Panc1 (cell line): ENCODE data around the gene CCBE1. TPM values are rescaled to one million over a fixed set of nuclear protein-coding genes. Genes with fewer than 3 reads are reported as not detected.

ENCODE experiments used
- ATAC-seq: fragments of 200-7000 bp; cut with Tn5 transposase; 2 replicates; pipeline ENCODE4 v1.9.1; 2020; ENCODE audit warnings: mild to moderate bottlenecking, moderate library complexity
- BruUV-seq: library from RNA; stranded (reverse); fragments of 400-500 nt; replicated peaks from 2 replicates; lab custom pipeline; 2021; lab: Mats Ljungman, UMichigan
- CTCF ChIA-PET: fragments of 300-600 bp; sonication (Branson Sonifier 250); formaldehyde crosslinking; loops from one replicate; lab custom pipeline; 2022; ENCODE audit warnings: antibody characterized with exemption; lab: Charles Lee
- POLR2A ChIA-PET: fragments of 300-600 bp; sonication (Branson Sonifier 250); formaldehyde crosslinking; loops from one replicate; lab custom pipeline; 2022; ENCODE audit warnings: antibody characterized with exemption; lab: Charles Lee
- DNase-seq: peaks from one replicate; pipeline ENCODE4 v3.0.0-alpha.2; 2010; ENCODE audit warnings: low read depth, low spot score
- H3K27ac ChIP-seq: 2 replicates; pipeline ENCODE4 v1.5.1; 2011; ENCODE audit warnings: mild to moderate bottlenecking, low read length, inconsistent platforms
- H3K27me3 ChIP-seq: fragments of 200-500 bp; sonication (Bioruptor generic); 2 replicates; pipeline ENCODE4 v1.6.0; 2014; ENCODE audit warnings: low read length, inconsistent platforms; ENCODE audit not compliant: control insufficient read depth, insufficient read depth
- H3K36me3 ChIP-seq: fragments of 200-500 bp; sonication (Bioruptor generic); 2 replicates; pipeline ENCODE4 v1.5.1; 2014; ENCODE audit warnings: inconsistent platforms, mild to moderate bottlenecking, low read length, moderate library complexity; ENCODE audit not compliant: control insufficient read depth, insufficient read depth
- H3K4me1 ChIP-seq: 2 replicates; pipeline ENCODE4 v1.5.1; 2011; ENCODE audit warnings: inconsistent platforms, mild to moderate bottlenecking, low read length, moderate library complexity; ENCODE audit not compliant: control insufficient read depth, insufficient read depth
- H3K4me3 ChIP-seq, 2 experiments: 2 replicates each; pipeline ENCODE4 v1.5.1; 2011 to 2012; ENCODE audit warnings: low read depth in 2 of 2, low read length in 2 of 2, mild to moderate bottlenecking in 2 of 2, inconsistent platforms in 1 of 2, moderate library complexity in 1 of 2
- H3K9me3 ChIP-seq: fragments of 200-500 bp; sonication (Bioruptor generic); 2 replicates; pipeline ENCODE4 v1.5.1; 2014; ENCODE audit warnings: low read depth, mild to moderate bottlenecking, inconsistent platforms, low read length, moderate library complexity; ENCODE audit not compliant: control insufficient read depth, insufficient read depth
- CTCF ChIP-seq: fragments of 450-650 bp; IDR thresholded peaks from 2 replicates; pipeline ENCODE4 v1.5.1; 2017; ENCODE audit warnings: mild to moderate bottlenecking
- POLR2AphosphoS5 ChIP-seq: IDR thresholded peaks from 2 replicates; pipeline ENCODE4 v1.6.1; 2012; ENCODE audit warnings: mild to moderate bottlenecking, low read depth, low read length, moderate library complexity
- REST ChIP-seq, 2 experiments: IDR thresholded peaks; 2 replicates each; pipeline ENCODE4 v1.6.1; 2011 to 2012; ENCODE audit warnings: low read depth in 2 of 2, control low read depth in 1 of 2, low read length in 1 of 2, mild to moderate bottlenecking in 1 of 2, moderate library complexity in 1 of 2; ENCODE audit not compliant: insufficient read depth in 1 of 2
- SIN3A ChIP-seq: IDR thresholded peaks from 2 replicates; pipeline ENCODE4 v1.6.1; 2012; ENCODE audit warnings: low read depth, mild to moderate bottlenecking, low read length, moderate library complexity, borderline replicate concordance; ENCODE audit not compliant: insufficient read depth
- TCF7L2 ChIP-seq: IDR thresholded peaks from 2 replicates; pipeline ENCODE4 v1.6.1; 2011; ENCODE audit warnings: mild to moderate bottlenecking, low read depth, low read length, inconsistent platforms
- in situ Hi-C: cut with HindIII; loops from 2 replicates; pipeline ENCODE4 v1.10.0; 2016; ENCODE audit warnings: low sequenced_read_pairs, low pct_unique_long_range_greater_than_20kb
- intact Hi-C: fragments of 100-400 bp; cut with micrococcal nuclease; formaldehyde crosslinking; loops from one replicate; pipeline ENCODE4 v1.10.0; 2022; ENCODE audit not compliant: unreplicated experiment
- total RNA-seq: library from RNA; stranded (reverse); gene quantifications from one replicate; pipeline ENCODE4 v1.2.1, GENCODE V29; 2021; ENCODE audit not compliant: unreplicated experiment

Gene CCBE1
- total RNA-seq, 1 experiment from 2014 or later: 0.13 TPM

GRCh38 chr18:59432803-59433597 lies 264.2 kb downstream of the CCBE1 start:
- POLR2A ChIA-PET: no interaction called here
- Histone ChIP-seq H3K4me1 (no peaks in the 10 kb centered on the region), H3K36me3 (no peaks in the 10 kb centered on the region), H3K27ac (no peak overlapping the region), H3K9me3 (no peaks in the 10 kb centered on the region), H3K27me3 (no peaks in the 10 kb centered on the region), H3K4me3 (no peak overlapping the region)
- intact Hi-C loops: no loop called here
- in situ Hi-C loops: no loop called here
- TF ChIP-seq POLR2AphosphoS5 (no peak), SIN3A (no peak), CTCF (no peak), REST (IDR thresholded peaks at IDR 0.05; ENCODE audit: insufficient read depth in 1 of 2, low read depth in 2 of 2, low read length in 1 of 2) (no peak), TCF7L2 (no peak)
- ATAC-seq (no peak), DNase-seq (no peak)
- BruUV-seq: no TSS peak
- CTCF ChIA-PET: no interaction called here

GRCh38 chr18:59431131-59431530 lies 266.1 kb downstream of the CCBE1 start:
- in situ Hi-C loops: no loop called here

More at GRCh38 chr18:59431131-59431530, 266.1 kb downstream of the CCBE1 start:
- Histone ChIP-seq H3K9me3 (no peaks in the 10 kb centered on the region), H3K4me1 (no peaks in the 10 kb centered on the region), H3K27me3 (no peaks in the 10 kb centered on the region), H3K27ac (no peak overlapping the region), H3K4me3 (no peak overlapping the region), H3K36me3 (no peaks in the 10 kb centered on the region)
- TF ChIP-seq POLR2AphosphoS5 (no peak), SIN3A (no peak), REST (IDR thresholded peaks at IDR 0.05; ENCODE audit: insufficient read depth in 1 of 2, low read depth in 2 of 2, low read length in 1 of 2) (no peak), CTCF (no peak), TCF7L2 (no peak)
- POLR2A ChIA-PET: no interaction called here
- BruUV-seq: no TSS peak
- CTCF ChIA-PET: no interaction called here
- DNase-seq (no peak), ATAC-seq (no peak)
- intact Hi-C loops: no loop called here
